ENCODE data around the gene SAMD5. TPM values are rescaled to one million over a fixed set of nuclear protein-coding genes. Genes with fewer than 3 reads are reported as not detected.
"Not testable (repeated sequence)": the region's sequence is repeated elsewhere in the genome, so short reads cannot be mapped to it uniquely, and the experiment has no call there.

Gene SAMD5
- total RNA-seq, 2 donors from 2014 or later: not detected

DNA sequence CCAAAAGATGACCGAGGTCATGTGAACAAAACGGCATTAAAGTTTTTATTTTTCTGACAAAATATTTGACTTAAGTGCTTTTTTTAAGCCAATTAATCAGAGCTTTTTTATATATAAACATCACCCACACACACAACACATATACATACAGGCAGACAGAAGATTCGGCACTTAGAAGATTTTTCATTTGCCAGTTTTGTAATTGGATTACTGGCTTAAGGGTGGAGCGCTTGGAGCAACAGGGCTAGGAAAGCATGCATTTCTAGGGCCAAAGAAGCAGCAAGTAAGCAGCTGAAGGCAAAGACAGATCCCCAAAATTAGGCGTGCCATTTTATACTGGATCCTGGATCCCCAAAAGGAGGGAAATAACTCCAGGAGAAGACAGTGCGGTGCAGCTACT is 30.3 kb downstream of the SAMD5 start:
- no peak for DNase-seq
- Mint-ChIP-seq H3K27ac (no peak overlapping the region), H3K4me3 (no peak overlapping the region), H3K4me1 (no peaks in the 10 kb centered on the region), H3K36me3 (ENCODE audit: low read depth) (no peaks in the 10 kb centered on the region), H3K27me3 (peaks cover 13% of the 10 kb centered on the region)
- no peak for ATAC-seq
- H3K9me3 ChIP-seq (ENCODE audit: control insufficient read depth, low read length, poor library complexity, severe bottlenecking): no peaks in the 10 kb centered on the region

- Mint-ChIP-seq H3K36me3 (ENCODE audit: low read depth) (no peaks in the 10 kb centered on the region), H3K4me3 (no peak overlapping the region), H3K4me1 (no peaks in the 10 kb centered on the region), H3K27ac (no peak overlapping the region), H3K27me3 (peaks cover 6% of the 10 kb centered on the region)
- ATAC-seq (no peak), DNase-seq (no peak)
- H3K9me3 ChIP-seq (ENCODE audit: control insufficient read depth, low read length, poor library complexity, severe bottlenecking): no peaks in the 10 kb centered on the region
Observed at GRCh38 chr6:147540075-147540474, 31.6 kb downstream of the SAMD5 start.

DNA sequence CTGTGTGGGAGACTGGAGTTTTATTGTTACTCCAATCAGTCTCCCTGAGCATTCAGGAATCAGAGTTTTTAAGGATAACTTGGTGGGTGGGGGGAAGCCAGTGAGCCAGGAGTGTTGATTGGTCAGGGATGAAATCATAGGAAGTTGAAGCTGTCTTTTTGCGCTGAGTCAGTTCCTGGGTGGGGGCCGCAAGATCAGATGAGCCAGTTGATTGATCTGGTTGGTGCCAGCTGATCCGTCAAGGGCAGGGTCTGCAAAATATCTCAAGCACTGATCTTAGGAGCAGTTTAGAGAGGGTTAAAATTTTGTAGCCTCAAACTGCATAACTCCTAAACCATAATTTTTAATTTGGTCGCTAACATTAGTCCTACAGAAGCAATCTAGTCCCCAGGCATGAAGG is 33.9 kb downstream of the SAMD5 start:
- H3K9me3 ChIP-seq (ENCODE audit: control insufficient read depth, low read length, poor library complexity, severe bottlenecking); H3K36me3 Mint-ChIP-seq (ENCODE audit: low read depth); H3K4me3 Mint-ChIP-seq; H3K4me1 Mint-ChIP-seq; ATAC-seq; DNase-seq; H3K27me3 Mint-ChIP-seq; H3K27ac Mint-ChIP-seq: not testable (repeated sequence)

DNA sequence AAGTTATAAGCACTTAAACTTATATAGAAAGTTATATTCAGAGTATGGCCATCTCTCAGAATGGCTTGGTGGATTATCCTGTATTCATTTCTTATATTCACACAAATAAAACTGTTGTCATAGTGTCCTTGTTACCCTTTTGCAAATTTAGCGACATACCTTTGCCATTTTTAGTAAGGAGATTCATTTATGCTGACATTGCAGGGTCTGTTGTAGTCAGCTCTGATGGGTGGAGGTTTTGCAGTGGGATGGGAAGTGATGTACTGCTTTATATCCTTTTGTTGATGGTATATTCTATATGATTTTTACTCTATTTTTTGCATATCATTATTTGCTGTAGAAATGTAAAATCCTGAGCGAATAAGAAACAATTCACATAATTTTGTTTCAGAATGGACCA is 35.9 kb downstream of the SAMD5 start:
- Mint-ChIP-seq H3K4me1 (no peaks in the 10 kb centered on the region), H3K36me3 (ENCODE audit: low read depth) (no peaks in the 10 kb centered on the region), H3K4me3 (no peak overlapping the region), H3K27ac (no peak overlapping the region), H3K27me3 (no peaks in the 10 kb centered on the region)
- DNase-seq: no peak
- H3K9me3 ChIP-seq (ENCODE audit: control insufficient read depth, low read length, poor library complexity, severe bottlenecking): no peaks in the 10 kb centered on the region
- ATAC-seq: no peak

GRCh38 chr6:147546501-147547368 is 38.2 kb downstream of the SAMD5 start:
- Mint-ChIP-seq H3K4me1 (no peaks in the 10 kb centered on the region), H3K27ac (no peak overlapping the region)
- no peak for ATAC-seq

DNA sequence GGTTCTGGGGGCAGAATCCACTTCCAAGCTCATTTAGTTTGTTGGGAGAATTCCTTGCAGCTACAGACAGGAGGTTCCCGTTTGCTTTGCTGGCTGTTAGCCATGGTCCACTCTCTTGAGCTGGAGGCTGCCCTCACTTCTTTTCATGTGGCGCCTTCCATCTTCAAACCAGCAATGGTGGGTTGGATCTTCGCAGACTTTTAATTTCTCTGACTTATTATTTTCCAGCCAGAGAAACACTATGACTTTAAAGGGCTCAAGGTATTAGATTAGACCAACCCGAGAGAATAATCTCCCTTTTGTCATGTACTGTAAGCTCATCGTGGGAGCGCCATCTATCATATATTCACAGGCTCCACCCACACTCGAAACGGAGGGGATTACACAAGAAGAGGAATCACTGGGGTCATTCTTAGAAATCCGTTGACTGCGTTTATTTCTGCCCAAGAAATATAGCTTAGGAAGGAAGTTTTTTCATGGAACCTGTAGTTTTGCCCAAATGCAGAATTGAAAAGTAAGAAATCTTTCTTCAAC is 38.9 kb downstream of the SAMD5 start:
- no peaks in the 10 kb centered on the region for H3K4me1 Mint-ChIP-seq
- no peak overlapping the region for H3K27ac Mint-ChIP-seq
- H3K9me3 ChIP-seq (ENCODE audit: control insufficient read depth, low read length, poor library complexity, severe bottlenecking): no peaks in the 10 kb centered on the region
- H3K4me3 Mint-ChIP-seq: no peak overlapping the region
- H3K36me3 Mint-ChIP-seq (ENCODE audit: low read depth): no peaks in the 10 kb centered on the region
- H3K27me3 Mint-ChIP-seq: no peaks in the 10 kb centered on the region
- DNase-seq (no peak), ATAC-seq (no peak)

More at GRCh38 chr6:147546501-147547368, 38.2 kb downstream of the SAMD5 start:
- Mint-ChIP-seq H3K36me3 (ENCODE audit: low read depth) (no peaks in the 10 kb centered on the region), H3K4me3 (no peak overlapping the region), H3K27me3 (no peaks in the 10 kb centered on the region)
- DNase-seq: no peak
- H3K9me3 ChIP-seq (ENCODE audit: control insufficient read depth, low read length, poor library complexity, severe bottlenecking): no peaks in the 10 kb centered on the region

- Mint-ChIP-seq H3K36me3 (ENCODE audit: low read depth) (no peaks in the 10 kb centered on the region), H3K27ac (no peak overlapping the region), H3K4me3 (no peak overlapping the region), H3K4me1 (no peaks in the 10 kb centered on the region), H3K27me3 (peaks cover 5% of the 10 kb centered on the region)
- ATAC-seq: no peak
- DNase-seq: no peak
- no peaks in the 10 kb centered on the region for H3K9me3 ChIP-seq (ENCODE audit: control insufficient read depth, low read length, poor library complexity, severe bottlenecking)
Observed at GRCh38 chr6:147548921-147549475, 40.5 kb downstream of the SAMD5 start.

DNA sequence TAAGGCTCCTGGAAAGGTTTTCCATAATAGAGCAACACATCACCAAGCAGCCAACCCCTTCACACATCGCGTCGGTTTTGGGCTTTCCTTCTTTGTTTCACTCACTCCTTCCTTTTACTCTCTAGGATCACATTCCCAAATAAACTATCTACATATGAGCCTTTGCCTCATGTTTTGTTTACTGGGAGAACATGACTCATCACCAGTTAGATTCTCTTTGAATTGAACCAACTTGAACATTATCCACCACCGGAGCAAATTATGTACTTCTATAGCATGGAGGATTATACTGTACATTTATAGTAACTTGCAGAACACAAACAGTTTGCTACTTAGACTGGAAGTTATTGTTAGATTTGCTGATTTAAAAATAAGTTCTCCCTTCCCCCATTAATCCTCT is 41.0 kb downstream of the SAMD5 start:
- ATAC-seq: no peak

DNA sequence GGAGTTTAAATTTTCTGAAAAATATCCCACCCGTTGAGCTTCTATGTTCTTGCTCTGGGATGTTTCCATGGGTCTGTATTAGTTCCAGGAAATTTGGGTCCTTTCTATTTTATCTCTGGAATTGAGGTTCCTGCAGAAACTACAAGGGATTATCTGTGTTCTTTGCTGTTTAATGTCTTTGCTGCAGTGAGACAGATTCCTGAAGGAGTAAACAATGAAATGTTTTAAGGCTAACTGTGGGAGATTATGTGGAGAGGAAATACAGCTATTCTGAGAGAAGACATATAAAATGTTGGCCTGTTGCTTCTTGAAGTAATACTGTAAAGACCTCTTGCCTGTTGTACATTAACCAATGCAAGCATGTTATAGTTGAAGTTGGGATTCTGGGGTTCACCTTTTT is 43.5 kb downstream of the SAMD5 start:
- Mint-ChIP-seq H3K27me3 (peaks cover 10% of the 10 kb centered on the region), H3K4me3 (no peak overlapping the region), H3K4me1 (no peaks in the 10 kb centered on the region), H3K27ac (no peak overlapping the region), H3K36me3 (ENCODE audit: low read depth) (no peaks in the 10 kb centered on the region)
- DNase-seq: no peak
- ATAC-seq: no peak
- H3K9me3 ChIP-seq (ENCODE audit: control insufficient read depth, low read length, poor library complexity, severe bottlenecking): no peaks in the 10 kb centered on the region

More for the DNA sequence above, 41.0 kb downstream of the SAMD5 start:
- no peak overlapping the region for H3K4me3 Mint-ChIP-seq
- peaks cover 10% of the 10 kb centered on the region for H3K27me3 Mint-ChIP-seq
- DNase-seq: no peak
- no peaks in the 10 kb centered on the region for H3K9me3 ChIP-seq (ENCODE audit: control insufficient read depth, low read length, poor library complexity, severe bottlenecking)
- H3K27ac Mint-ChIP-seq: no peak overlapping the region
- H3K4me1 Mint-ChIP-seq: no peaks in the 10 kb centered on the region
- H3K36me3 Mint-ChIP-seq (ENCODE audit: low read depth): no peaks in the 10 kb centered on the region

DNA sequence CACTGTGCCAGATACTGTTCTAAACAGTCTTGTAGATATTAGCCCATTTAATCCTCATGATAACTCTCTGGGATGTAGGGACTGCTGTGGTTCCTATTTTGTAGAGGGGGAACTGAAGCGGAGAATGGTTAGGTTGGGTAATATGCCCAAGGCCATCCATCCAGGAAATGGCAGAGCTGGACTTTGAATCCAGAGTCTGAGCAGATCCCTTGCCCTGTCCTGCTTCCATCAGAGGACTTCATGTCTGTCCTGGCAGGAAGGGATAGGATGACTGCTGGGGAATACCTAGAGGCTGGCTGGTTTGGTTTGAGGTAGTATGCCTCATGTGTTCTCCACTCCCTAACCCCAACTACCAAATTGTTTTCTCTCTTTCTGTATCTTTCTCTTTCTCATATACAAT is 44.6 kb downstream of the SAMD5 start:
- H3K27me3 Mint-ChIP-seq: peaks cover 10% of the 10 kb centered on the region

GRCh38 chr6:147554281-147554680 is 45.8 kb downstream of the SAMD5 start:
- DNase-seq (no peak), ATAC-seq (no peak)
- no peak overlapping the region for H3K4me3 Mint-ChIP-seq
- H3K36me3 Mint-ChIP-seq (ENCODE audit: low read depth): no peaks in the 10 kb centered on the region
- no peak overlapping the region for H3K27ac Mint-ChIP-seq
- no peaks in the 10 kb centered on the region for H3K4me1 Mint-ChIP-seq
- peaks cover 10% of the 10 kb centered on the region for H3K27me3 Mint-ChIP-seq
- no peaks in the 10 kb centered on the region for H3K9me3 ChIP-seq (ENCODE audit: control insufficient read depth, low read length, poor library complexity, severe bottlenecking)

More for the DNA sequence above, 44.6 kb downstream of the SAMD5 start:
- H3K4me3 Mint-ChIP-seq: no peak overlapping the region
- H3K27ac Mint-ChIP-seq: no peak overlapping the region
- H3K4me1 Mint-ChIP-seq: no peaks in the 10 kb centered on the region
- ATAC-seq: no peak
- H3K36me3 Mint-ChIP-seq (ENCODE audit: low read depth): no peaks in the 10 kb centered on the region
- no peaks in the 10 kb centered on the region for H3K9me3 ChIP-seq (ENCODE audit: control insufficient read depth, low read length, poor library complexity, severe bottlenecking)
- DNase-seq: no peak

- H3K4me1 Mint-ChIP-seq: no peaks in the 10 kb centered on the region
- H3K4me3 Mint-ChIP-seq: no peak overlapping the region
- no peak for DNase-seq
- no peak for ATAC-seq
- no peaks in the 10 kb centered on the region for H3K9me3 ChIP-seq (ENCODE audit: control insufficient read depth, low read length, poor library complexity, severe bottlenecking)
- H3K27ac Mint-ChIP-seq: no peak overlapping the region
- peaks cover 22% of the 10 kb centered on the region for H3K27me3 Mint-ChIP-seq
- no peaks in the 10 kb centered on the region for H3K36me3 Mint-ChIP-seq (ENCODE audit: low read depth)
Observed at GRCh38 chr6:147559006-147559405, 50.5 kb downstream of the SAMD5 start.

DNA sequence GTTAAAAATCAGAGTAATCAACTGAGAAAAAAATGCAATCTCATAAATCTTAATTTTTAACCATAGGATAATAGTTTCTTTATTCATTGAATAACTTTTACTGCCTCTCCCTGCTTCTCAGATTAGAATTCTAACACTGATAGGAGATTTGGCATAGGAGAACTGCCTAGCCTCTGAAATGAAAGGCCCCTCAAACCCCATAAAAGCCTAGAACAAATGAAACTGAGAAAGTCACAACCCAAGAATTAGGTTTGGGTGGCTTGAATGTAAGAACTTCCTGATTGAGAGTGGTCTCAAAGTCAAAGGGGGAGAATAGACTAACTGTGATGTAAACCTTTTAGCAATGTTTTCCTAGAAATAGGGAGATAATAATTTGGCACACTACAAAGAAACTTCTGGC is 52.2 kb downstream of the SAMD5 start:
- ATAC-seq: no peak
- H3K9me3 ChIP-seq (ENCODE audit: control insufficient read depth, low read length, poor library complexity, severe bottlenecking): no peaks in the 10 kb centered on the region

More for the DNA sequence above, 52.2 kb downstream of the SAMD5 start:
- Mint-ChIP-seq H3K4me3 (no peak overlapping the region), H3K36me3 (ENCODE audit: low read depth) (no peaks in the 10 kb centered on the region), H3K27me3 (peaks cover 18% of the 10 kb centered on the region), H3K4me1 (no peaks in the 10 kb centered on the region), H3K27ac (no peak overlapping the region)
- no peak for DNase-seq

Measured in T-helper 17 cell (primary cell).